A673 (cell line): ENCODE data around the gene PCTP.

Experiments
- EZH2 ChIP-seq: fragments of 200-600 bp; sonication (generic); IDR thresholded peaks from 2 replicates; pipeline ENCODE4 v1.6.1; 2017; ENCODE audit warnings: borderline replicate concordance, low read depth, mild to moderate bottlenecking, mixed read lengths, antibody characterized with exemption, low read length; ENCODE audit not compliant: poor library complexity, severe bottlenecking
- TF ChIP-seq, protein P1 (sequence below): fragments of 300-800, 200-600 bp; sonication (generic); conservative IDR thresholded peaks from 2 replicates; pipeline ENCODE4 v1.5.1; 2017; ENCODE audit warnings: low read depth, mild to moderate bottlenecking, antibody characterized with exemption, low read length, moderate library complexity, mixed read lengths

DNA sequence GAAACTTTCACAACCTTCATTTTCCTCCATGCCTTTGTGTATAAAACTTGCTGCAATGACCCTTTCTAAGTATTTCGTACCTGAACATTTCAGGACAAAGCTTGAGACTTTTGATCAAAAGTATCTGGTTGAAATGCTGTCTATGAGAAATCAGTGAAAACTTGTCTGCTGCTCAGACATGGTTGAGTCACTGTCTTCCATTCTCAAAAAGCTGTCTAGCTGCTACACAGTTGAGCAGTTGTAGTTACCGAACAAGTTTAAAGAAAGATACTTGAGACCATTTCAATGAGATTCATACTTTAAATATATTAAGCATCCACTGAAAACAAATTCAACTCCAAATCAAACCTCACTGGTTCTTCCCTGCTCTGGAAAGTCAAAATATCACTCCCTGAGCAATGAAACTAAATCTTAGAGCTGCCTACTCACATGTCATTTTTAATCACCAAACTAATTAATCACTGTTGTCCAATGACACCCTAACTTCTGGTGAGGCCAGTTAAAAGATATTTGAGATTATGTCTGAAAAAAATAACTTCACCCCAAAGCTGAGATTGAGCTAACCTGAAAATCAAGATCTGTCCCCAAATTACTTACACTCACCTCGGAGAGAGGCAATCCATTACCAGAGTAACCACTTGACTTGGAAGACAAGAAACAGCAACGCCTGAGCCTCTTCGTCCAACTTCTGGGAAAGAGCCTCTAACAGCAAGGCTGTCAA is 28.7 kb upstream of the PCTP start:
- TF ChIP-seq, protein P1, sequence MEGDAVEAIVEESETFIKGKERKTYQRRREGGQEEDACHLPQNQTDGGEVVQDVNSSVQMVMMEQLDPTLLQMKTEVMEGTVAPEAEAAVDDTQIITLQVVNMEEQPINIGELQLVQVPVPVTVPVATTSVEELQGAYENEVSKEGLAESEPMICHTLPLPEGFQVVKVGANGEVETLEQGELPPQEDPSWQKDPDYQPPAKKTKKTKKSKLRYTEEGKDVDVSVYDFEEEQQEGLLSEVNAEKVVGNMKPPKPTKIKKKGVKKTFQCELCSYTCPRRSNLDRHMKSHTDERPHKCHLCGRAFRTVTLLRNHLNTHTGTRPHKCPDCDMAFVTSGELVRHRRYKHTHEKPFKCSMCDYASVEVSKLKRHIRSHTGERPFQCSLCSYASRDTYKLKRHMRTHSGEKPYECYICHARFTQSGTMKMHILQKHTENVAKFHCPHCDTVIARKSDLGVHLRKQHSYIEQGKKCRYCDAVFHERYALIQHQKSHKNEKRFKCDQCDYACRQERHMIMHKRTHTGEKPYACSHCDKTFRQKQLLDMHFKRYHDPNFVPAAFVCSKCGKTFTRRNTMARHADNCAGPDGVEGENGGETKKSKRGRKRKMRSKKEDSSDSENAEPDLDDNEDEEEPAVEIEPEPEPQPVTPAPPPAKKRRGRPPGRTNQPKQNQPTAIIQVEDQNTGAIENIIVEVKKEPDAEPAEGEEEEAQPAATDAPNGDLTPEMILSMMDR, result no peak
- no peak for TF ChIP-seq EZH2
